Gastroesophageal sphincter (tissue), 3 donors: ENCODE measurements around the gene LSP1.

Source experiments
- POLR2A ChIP-seq, 2 donors: fragments of 450-650 bp; IDR thresholded peaks; one replicate each; pipeline ENCODE4 v1.6.1; 2017; ENCODE audit warnings: antibody characterized with exemption in 2 of 2, mild to moderate bottlenecking in 2 of 2, moderate library complexity in 1 of 2
- POLR2AphosphoS5 ChIP-seq: sonication (generic); formaldehyde crosslinking; IDR thresholded peaks from one replicate; pipeline ENCODE4 v1.6.1; 2017; ENCODE audit warnings: antibody characterized with exemption
- TF ChIP-seq, protein P1 (sequence below), 4 experiments: fragments of 200-600 bp in 2 of 4; fragments of 450-650 bp in 2 of 4; sonication (generic) in 1 of 4; IDR thresholded peaks; one replicate each; pipeline ENCODE4 v1.5.1; 2017 to 2019; ENCODE audit warnings: antibody characterized with exemption in 4 of 4, mild to moderate bottlenecking in 2 of 4, moderate library complexity in 2 of 4

- TF ChIP-seq, protein P1, sequence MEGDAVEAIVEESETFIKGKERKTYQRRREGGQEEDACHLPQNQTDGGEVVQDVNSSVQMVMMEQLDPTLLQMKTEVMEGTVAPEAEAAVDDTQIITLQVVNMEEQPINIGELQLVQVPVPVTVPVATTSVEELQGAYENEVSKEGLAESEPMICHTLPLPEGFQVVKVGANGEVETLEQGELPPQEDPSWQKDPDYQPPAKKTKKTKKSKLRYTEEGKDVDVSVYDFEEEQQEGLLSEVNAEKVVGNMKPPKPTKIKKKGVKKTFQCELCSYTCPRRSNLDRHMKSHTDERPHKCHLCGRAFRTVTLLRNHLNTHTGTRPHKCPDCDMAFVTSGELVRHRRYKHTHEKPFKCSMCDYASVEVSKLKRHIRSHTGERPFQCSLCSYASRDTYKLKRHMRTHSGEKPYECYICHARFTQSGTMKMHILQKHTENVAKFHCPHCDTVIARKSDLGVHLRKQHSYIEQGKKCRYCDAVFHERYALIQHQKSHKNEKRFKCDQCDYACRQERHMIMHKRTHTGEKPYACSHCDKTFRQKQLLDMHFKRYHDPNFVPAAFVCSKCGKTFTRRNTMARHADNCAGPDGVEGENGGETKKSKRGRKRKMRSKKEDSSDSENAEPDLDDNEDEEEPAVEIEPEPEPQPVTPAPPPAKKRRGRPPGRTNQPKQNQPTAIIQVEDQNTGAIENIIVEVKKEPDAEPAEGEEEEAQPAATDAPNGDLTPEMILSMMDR (IDR thresholded peaks at IDR 0.05): no peak
- TF ChIP-seq POLR2A (IDR thresholded peaks at IDR 0.05): no peak
- TF ChIP-seq POLR2AphosphoS5: no peak
These were observed 15.9 kb downstream of the LSP1 start for GRCh38 chr11:1868636-1869291.
